Muscle of back (tissue), 11 donors: ENCODE data around the gene TAF10. TPM values are rescaled to one million over a fixed set of nuclear protein-coding genes. Genes with fewer than 3 reads are reported as not detected.

ENCODE experiments used
- DNase-seq, 3 donors: peaks; one replicate each; pipeline versions ENCODE4 v3.0.0 to v3.0.0-alpha.2; 2013
- polyA plus RNA-seq, 10 donors: library from polyadenylated mRNA; unstranded; fragments of 120-200 nt; gene quantifications; one replicate each; pipeline ENCODE4 v1.2.1, GENCODE V29; 2013; ENCODE audit not compliant: insufficient read length in 10 of 10

Gene TAF10
- polyA plus RNA-seq, 10 donors, result 96.4 to 127 (median 108) TPM

DNA sequence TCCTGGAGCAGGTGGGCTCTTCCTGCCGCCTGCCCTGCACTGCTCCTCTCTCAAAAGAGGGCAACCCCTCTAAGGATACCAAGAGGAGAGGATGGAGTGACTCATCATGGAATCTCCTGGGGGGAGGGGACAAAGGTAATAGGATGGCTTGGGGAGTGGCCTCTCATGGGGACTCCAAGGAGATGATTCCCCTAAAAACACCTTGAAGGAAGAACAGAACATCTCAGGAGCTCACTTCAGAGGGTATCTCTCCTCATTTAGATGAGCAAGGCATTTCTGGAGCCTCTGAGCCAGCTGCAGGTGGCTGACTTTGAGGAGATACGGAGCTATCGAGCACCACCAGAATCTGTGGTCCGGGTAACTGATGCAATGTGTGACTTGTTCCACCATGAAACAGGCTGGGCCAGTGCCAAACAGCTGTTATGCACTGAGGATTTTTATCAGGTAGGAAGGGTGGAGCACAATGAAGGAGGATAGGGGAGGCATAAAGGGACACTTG lies 48.8 kb downstream of the TAF10 start:
- DNase-seq, result no peak

DNA sequence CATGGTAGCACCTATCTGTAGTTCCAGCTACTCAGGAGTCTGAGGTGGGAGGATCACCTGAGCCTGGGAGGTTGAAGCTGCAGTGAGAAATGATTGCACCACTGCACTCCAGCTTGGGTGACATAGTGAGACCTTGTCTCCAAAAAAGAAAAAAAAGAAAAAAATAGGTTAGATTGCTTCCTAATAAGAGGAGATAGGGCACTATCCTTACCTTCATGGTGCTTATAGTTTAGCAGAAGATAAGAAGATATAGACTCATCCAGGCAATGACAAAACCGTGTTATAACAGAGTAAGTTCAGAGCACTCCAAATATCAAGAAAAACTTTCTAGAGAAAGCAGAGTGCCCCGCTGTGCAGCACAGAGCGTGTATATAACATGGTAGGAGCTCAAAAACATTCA lies 50.7 kb downstream of the TAF10 start:
- no peak for DNase-seq

Other genes with a start within 250 kb of the TAF10 start
- gene SMPD1, start 221.7 kb downstream of the TAF10 start, polyA plus RNA-seq, result 10 to 100 TPM; 21.8 to 26.7 (median 24.5) TPM
- gene APBB1, start 193.1 kb downstream of the TAF10 start, polyA plus RNA-seq, result 10 to 100 TPM; 27.2 to 31.7 (median 28.4) TPM
- 1 to 10 TPM in 8 of 10 donors, under 1 TPM in 2; 0.87 to 5.4 (median 1.9) TPM for gene HPX, start 171.2 kb downstream of the TAF10 start, polyA plus RNA-seq
- gene TRIM3, start 138.3 kb downstream of the TAF10 start, polyA plus RNA-seq, result 10 to 100 TPM; 11.9 to 21.2 (median 14.1) TPM
- 10 to 100 TPM; 29.4 to 42.6 (median 32.8) TPM for gene ARFIP2, start 130.9 kb downstream of the TAF10 start, polyA plus RNA-seq
- gene TIMM10B, start 130.7 kb downstream of the TAF10 start, polyA plus RNA-seq, result 10 to 100 TPM; 16.0 to 22.0 (median 18.3) TPM
- gene DNHD1, start 114.9 kb downstream of the TAF10 start, polyA plus RNA-seq, result 10 to 100 TPM in 3 of 10 donors, 1 to 10 TPM in 7; 3.9 to 13.5 (median 5.8) TPM
- gene RRP8, start 8.6 kb downstream of the TAF10 start, polyA plus RNA-seq, result 10 to 100 TPM; 16.4 to 22.6 (median 18.6) TPM
- gene ILK, start 8.4 kb downstream of the TAF10 start, polyA plus RNA-seq, result 100 to 1,000 TPM; 135 to 163 (median 147) TPM
- gene TPP1, start 7.2 kb upstream of the TAF10 start, polyA plus RNA-seq, result 10 to 100 TPM; 36.4 to 48.0 (median 40.9) TPM
- gene DCHS1, start 43.6 kb upstream of the TAF10 start, polyA plus RNA-seq, result 10 to 100 TPM; 36.7 to 66.6 (median 43.7) TPM
- 10 to 100 TPM; 54.3 to 79.9 (median 59.9) TPM for gene MRPL17, start 71.1 kb upstream of the TAF10 start, polyA plus RNA-seq
- gene OR2AG2, start 159.8 kb upstream of the TAF10 start, polyA plus RNA-seq, result under 1 TPM in 2 of 10 donors, not detected in 8; 0.09 to 0.16 TPM
- under 1 TPM in 2 of 10 donors, not detected in 8; 0.04 to 0.10 TPM for gene OR2AG1, start 170.8 kb upstream of the TAF10 start, polyA plus RNA-seq
- gene OR6A2, start 187.5 kb upstream of the TAF10 start, polyA plus RNA-seq, result not detected
- not detected for gene OR10A5, start 233.5 kb upstream of the TAF10 start, polyA plus RNA-seq